ENCODE results near the gene APOBEC3G.
"Not testable (repeated sequence)": the region's sequence is repeated elsewhere in the genome, so short reads cannot be mapped to it uniquely, and the experiment has no call there.

APOBEC3G gene

GRCh38 chr22:39066442-39067276 is 10.4 kb upstream of the APOBEC3G start:
- H3K27me3 ChIP-seq (ENCODE audit: insufficient read depth, poor library complexity, severe bottlenecking); H3K27ac ChIP-seq (replicated peaks); DNase-seq (ENCODE audit: low read depth in 1 of 2, low spot score in 1 of 2); H3K4me3 ChIP-seq (replicated peaks; ENCODE audit: insufficient read depth, low read length): not testable (repeated sequence)

- H3K27ac ChIP-seq (replicated peaks) = no peak overlapping the region
- no peak overlapping the region for H3K4me3 ChIP-seq (replicated peaks; ENCODE audit: insufficient read depth, low read length)
- H3K27me3 ChIP-seq (ENCODE audit: insufficient read depth, poor library complexity, severe bottlenecking) = no peaks in the 10 kb centered on the region
- TF ChIP-seq SPI1 (IDR thresholded peaks at IDR 0.05; ENCODE audit: borderline replicate concordance, low read depth) = no peak
- no peak for TF ChIP-seq REST (IDR thresholded peaks at IDR 0.05; ENCODE audit: insufficient replicate concordance, low read depth)
- no peak for DNase-seq (ENCODE audit: low read depth in 1 of 2, low spot score in 1 of 2)
These were observed 8.9 kb upstream of the APOBEC3G start for GRCh38 chr22:39068033-39068785.

- no peak for DNase-seq (ENCODE audit: low read depth in 1 of 2, low spot score in 1 of 2)
- H3K27ac ChIP-seq (replicated peaks) = no peak overlapping the region
These were observed 6.9 kb upstream of the APOBEC3G start for GRCh38 chr22:39070186-39070585.

GRCh38 chr22:39072581-39072981 is 4.5 kb upstream of the APOBEC3G start:
- H3K27ac ChIP-seq (replicated peaks); H3K27me3 ChIP-seq (ENCODE audit: insufficient read depth, poor library complexity, severe bottlenecking); H3K4me3 ChIP-seq (replicated peaks; ENCODE audit: insufficient read depth, low read length); DNase-seq (ENCODE audit: low read depth in 1 of 2, low spot score in 1 of 2): not testable (repeated sequence)

More at GRCh38 chr22:39070186-39070585, 6.9 kb upstream of the APOBEC3G start:
- TF ChIP-seq SPI1 (IDR thresholded peaks at IDR 0.05; ENCODE audit: borderline replicate concordance, low read depth) (no peak), CTCF (IDR thresholded peaks at IDR 0.05; ENCODE audit: insufficient read depth, low read length) (no peak), POLR2AphosphoS5 (IDR thresholded peaks at IDR 0.05; ENCODE audit: low read depth) (no peak), REST (IDR thresholded peaks at IDR 0.05; ENCODE audit: insufficient replicate concordance, low read depth) (no peak), GABPA (IDR thresholded peaks at IDR 0.05; ENCODE audit: low read depth) (no peak)
- Histone ChIP-seq H3K4me3 (replicated peaks; ENCODE audit: insufficient read depth, low read length) (no peak overlapping the region), H3K27me3 (ENCODE audit: insufficient read depth, poor library complexity, severe bottlenecking) (no peaks in the 10 kb centered on the region)

- H3K27me3 ChIP-seq (ENCODE audit: insufficient read depth, poor library complexity, severe bottlenecking) = peaks cover 4% of the 10 kb centered on the region
- DNase-seq (ENCODE audit: low read depth in 1 of 2, low spot score in 1 of 2) = no peak
- no peak overlapping the region for H3K27ac ChIP-seq (replicated peaks)
- no peak overlapping the region for H3K4me3 ChIP-seq (replicated peaks; ENCODE audit: insufficient read depth, low read length)
- no peak for TF ChIP-seq REST (IDR thresholded peaks at IDR 0.05; ENCODE audit: insufficient replicate concordance, low read depth)
- TF ChIP-seq GABPA (IDR thresholded peaks at IDR 0.05; ENCODE audit: low read depth) = no peak
- no peak for TF ChIP-seq CTCF (IDR thresholded peaks at IDR 0.05; ENCODE audit: insufficient read depth, low read length)
- TF ChIP-seq POLR2AphosphoS5 (IDR thresholded peaks at IDR 0.05; ENCODE audit: low read depth) = no peak
- no peak for TF ChIP-seq SPI1 (IDR thresholded peaks at IDR 0.05; ENCODE audit: borderline replicate concordance, low read depth)
These were observed 3.1 kb upstream of the APOBEC3G start for GRCh38 chr22:39073981-39074380.

GRCh38 chr22:39076155-39077025 is 685 bp upstream of the APOBEC3G start:
- H3K4me3 ChIP-seq (replicated peaks; ENCODE audit: insufficient read depth, low read length); H3K27me3 ChIP-seq (ENCODE audit: insufficient read depth, poor library complexity, severe bottlenecking); DNase-seq (ENCODE audit: low read depth in 1 of 2, low spot score in 1 of 2); H3K27ac ChIP-seq (replicated peaks): not testable (repeated sequence)

Measured in HL-60 (cell line).